GM12891 (cell line): ENCODE data around the gene DCUN1D3.

Experiments used
- POLR2A ChIP-seq: IDR thresholded peaks from 2 replicates; pipeline ENCODE4 v1.6.1; 2011; ENCODE audit warnings: low read depth, low read length, control low read depth
- POLR2AphosphoS5 ChIP-seq: IDR thresholded peaks from 2 replicates; pipeline ENCODE4 v1.6.1; 2011; ENCODE audit warnings: low read depth, low read length, control low read depth
- POU2F2 ChIP-seq: IDR thresholded peaks from 2 replicates; pipeline ENCODE4 v1.6.1; 2011; ENCODE audit warnings: low read depth, mild to moderate bottlenecking, control low read depth, low read length, moderate library complexity
- SPI1 ChIP-seq: IDR thresholded peaks from 2 replicates; pipeline ENCODE4 v1.6.1; 2011; ENCODE audit warnings: low read depth, low read length, control low read depth
- TAF1 ChIP-seq: IDR thresholded peaks from 2 replicates; pipeline ENCODE4 v1.6.1; 2011; ENCODE audit warnings: low read depth, low read length, control low read depth

DNA sequence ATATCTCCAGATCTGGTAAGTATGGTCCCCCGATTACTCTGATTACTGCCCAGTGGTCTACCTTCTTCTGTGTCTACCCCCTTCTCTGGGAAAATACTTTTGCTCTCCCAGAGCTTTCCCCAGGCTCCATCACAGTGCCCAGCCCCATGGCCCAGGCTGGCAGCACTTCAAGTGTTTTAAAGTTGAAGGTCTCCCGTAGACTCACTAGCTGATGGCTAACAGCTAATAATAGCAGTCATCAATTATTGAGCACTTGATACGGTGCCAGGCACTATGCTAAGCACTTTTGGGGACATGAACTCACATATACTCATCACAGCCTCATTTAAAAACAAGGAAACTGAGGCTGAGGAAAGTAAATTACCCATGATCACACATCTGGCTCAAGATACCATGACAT lies 33.4 kb downstream of the DCUN1D3 start:
- no peak for TF ChIP-seq POLR2A
- no peak for TF ChIP-seq POLR2AphosphoS5
- no peak for TF ChIP-seq TAF1
- TF ChIP-seq POU2F2 = no peak
- no peak for TF ChIP-seq SPI1
